ENCODE results near the gene MKLN1.
"Not testable (repeated sequence)": the region's sequence is repeated elsewhere in the genome, so short reads cannot be mapped to it uniquely, and the experiment has no call there.

Gene MKLN1

DNA sequence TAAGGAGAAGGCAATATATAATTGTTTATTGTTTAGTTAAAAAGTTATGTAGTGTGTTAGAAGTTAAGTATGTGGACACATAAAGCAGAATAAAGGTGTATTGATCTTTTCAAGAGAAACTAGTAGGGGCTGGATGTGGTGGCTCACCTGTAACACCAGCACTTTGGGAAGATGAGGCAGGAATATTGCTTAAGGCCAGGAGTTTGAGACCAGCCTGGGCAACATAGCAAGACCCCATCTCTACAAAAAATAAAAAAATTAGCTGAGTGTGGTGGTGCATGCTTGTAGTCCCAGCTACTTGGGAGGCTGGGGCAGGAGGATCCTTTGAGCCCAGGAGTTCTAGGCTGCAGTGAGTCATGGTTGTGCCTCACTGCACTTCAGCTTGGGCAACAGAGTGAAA lies 135.0 kb downstream of the MKLN1 start:
- not testable (repeated sequence) for DNase-seq (ENCODE audit: low read depth in 2 of 2)

GRCh38 chr7:131466735-131467365 lies 139.2 kb downstream of the MKLN1 start:
- no peak for DNase-seq (ENCODE audit: low read depth in 2 of 2)

- DNase-seq (ENCODE audit: low read depth in 2 of 2), result no peak
Measured at GRCh38 chr7:131467788-131468187, 140.1 kb downstream of the MKLN1 start.

- DNase-seq (ENCODE audit: low read depth in 2 of 2), result no peak
Measured at GRCh38 chr7:131471250-131472004, 143.8 kb downstream of the MKLN1 start.

- no peak for DNase-seq (ENCODE audit: low read depth in 2 of 2)
Measured at GRCh38 chr7:131476740-131477139, 149.1 kb downstream of the MKLN1 start.

DNA sequence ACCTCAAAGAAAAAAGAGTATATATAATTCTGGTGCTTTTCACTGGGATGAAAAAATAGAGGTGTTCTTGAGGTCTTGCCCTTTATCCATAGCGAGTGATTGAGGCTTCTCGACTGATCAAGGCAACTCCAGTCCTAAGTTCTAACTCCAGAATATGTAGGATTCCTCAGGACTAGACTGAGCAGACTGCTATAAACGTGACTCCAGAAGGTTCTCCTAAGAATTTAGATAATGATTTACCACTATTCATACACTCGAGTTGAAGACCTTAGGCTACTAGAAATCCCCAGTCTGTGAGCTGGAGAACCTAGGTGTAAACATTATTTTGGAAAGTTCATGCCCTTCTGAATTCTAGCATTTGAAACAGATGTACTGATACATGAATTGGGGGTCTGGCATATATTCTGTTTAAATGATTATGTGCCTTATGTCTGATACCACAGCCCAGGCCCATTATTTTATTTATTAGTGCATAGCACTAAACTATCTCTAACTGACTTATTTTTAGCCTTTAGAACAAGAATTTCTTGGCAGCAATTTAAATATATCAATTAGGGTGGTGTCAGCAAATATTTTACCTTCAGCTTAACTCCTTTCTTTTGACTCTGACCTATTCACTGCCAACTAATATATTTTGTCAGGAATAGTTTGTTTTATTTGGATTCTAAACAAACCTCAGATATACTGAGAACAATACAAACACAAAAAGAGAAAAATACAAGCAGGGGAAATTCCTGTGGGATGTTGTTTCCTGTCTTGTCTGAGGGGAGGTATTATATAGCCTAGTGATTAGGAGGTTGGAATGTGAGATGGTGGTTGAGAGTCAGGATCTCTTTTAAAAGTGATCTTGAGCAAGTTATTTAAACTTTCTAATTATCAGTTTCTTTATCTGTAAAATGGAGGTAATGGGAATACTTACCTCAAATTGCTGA lies 153.0 kb downstream of the MKLN1 start:
- no peak for DNase-seq (ENCODE audit: low read depth in 2 of 2)

DNA sequence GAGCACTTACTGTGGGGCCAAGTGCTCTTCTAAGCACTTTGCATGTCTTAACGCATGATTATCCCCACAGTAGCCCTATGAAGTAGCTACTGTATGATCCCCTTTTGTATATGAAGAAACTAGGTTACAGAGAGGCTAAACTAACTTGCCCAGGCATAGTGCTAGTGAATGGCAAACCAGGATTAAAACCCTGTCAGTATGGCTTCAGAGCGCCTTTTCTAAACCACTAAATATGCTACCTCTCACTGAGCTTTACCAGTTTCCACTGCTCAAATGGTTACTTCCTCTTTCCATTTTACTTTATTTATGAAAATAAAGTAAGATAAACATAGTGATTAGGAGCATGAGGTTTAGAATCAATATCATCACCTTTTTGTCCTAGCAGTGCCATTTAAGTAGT lies 155.1 kb downstream of the MKLN1 start:
- no peak for DNase-seq (ENCODE audit: low read depth in 2 of 2)

DNA sequence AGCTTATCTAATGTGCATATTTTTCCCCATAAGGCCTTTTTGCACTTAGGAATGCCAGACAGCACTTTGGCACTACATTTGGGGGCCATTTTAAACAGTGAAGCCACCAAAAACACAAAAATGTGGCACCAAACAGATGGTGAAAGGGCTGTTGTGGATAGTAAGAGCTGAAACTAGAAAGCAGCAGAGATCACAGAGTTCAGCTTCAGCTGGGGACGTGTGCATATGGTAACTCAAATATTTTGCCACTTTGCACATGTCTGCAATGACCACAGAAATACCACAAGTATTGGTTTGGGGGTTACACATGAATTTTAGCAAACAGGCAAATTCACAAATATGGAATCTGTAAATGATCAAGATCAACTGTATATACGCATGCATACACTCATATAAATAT lies 155.9 kb downstream of the MKLN1 start:
- no peak for DNase-seq (ENCODE audit: low read depth in 2 of 2)

- no peak for DNase-seq (ENCODE audit: low read depth in 2 of 2)
Measured at GRCh38 chr7:131486346-131486745, 158.7 kb downstream of the MKLN1 start.

- DNase-seq (ENCODE audit: low read depth in 2 of 2), result no peak
Measured at GRCh38 chr7:131487217-131487616, 159.5 kb downstream of the MKLN1 start.

- no peak for DNase-seq (ENCODE audit: low read depth in 2 of 2)
Measured at GRCh38 chr7:131488361-131488760, 160.7 kb downstream of the MKLN1 start.

DNA sequence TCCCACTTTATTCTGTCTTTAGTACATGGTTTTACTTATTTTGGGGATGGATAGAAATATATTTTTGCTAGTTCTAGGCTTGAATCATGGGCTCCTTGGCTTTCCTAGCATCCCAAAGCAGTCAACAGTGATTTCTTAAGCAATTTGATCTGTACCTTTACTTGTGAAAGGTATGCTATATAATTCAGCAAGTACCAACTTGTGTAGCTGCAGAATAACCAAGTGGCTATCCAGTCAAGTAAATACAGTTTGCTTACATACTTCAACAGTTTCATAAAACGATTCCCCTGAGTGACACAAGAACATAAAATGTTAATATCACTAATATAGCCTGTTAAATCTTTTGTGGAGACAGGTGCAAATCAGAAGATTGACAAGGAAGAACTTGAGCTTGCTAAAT lies 161.5 kb downstream of the MKLN1 start:
- no peak for DNase-seq (ENCODE audit: low read depth in 2 of 2)

DNA sequence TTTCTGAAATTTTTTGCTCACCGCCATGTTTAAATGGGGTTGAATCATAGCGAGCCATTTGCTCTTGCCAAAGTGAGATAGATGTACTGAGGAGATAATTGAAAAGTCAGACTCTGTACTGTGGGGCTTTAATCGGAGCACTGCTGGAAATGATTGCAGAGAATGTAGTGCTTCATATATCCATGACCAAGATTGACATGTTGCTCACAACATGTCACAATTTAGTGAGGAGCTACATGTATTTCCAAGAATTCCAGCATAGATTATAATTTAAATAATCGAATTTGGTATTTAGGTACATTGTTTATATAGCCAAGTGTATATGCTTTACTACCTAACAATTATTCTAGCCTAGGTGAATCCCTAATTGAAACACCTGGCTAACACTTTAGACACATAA lies 162.2 kb downstream of the MKLN1 start:
- no peak for DNase-seq (ENCODE audit: low read depth in 2 of 2)

- DNase-seq (ENCODE audit: low read depth in 2 of 2), result no peak
Measured at GRCh38 chr7:131493081-131493480, 165.4 kb downstream of the MKLN1 start.

GRCh38 chr7:131493581-131493980 lies 165.9 kb downstream of the MKLN1 start:
- DNase-seq (ENCODE audit: low read depth in 2 of 2), result no peak

- no peak for DNase-seq (ENCODE audit: low read depth in 2 of 2)
Measured at GRCh38 chr7:131494182-131494581, 166.5 kb downstream of the MKLN1 start.

DNA sequence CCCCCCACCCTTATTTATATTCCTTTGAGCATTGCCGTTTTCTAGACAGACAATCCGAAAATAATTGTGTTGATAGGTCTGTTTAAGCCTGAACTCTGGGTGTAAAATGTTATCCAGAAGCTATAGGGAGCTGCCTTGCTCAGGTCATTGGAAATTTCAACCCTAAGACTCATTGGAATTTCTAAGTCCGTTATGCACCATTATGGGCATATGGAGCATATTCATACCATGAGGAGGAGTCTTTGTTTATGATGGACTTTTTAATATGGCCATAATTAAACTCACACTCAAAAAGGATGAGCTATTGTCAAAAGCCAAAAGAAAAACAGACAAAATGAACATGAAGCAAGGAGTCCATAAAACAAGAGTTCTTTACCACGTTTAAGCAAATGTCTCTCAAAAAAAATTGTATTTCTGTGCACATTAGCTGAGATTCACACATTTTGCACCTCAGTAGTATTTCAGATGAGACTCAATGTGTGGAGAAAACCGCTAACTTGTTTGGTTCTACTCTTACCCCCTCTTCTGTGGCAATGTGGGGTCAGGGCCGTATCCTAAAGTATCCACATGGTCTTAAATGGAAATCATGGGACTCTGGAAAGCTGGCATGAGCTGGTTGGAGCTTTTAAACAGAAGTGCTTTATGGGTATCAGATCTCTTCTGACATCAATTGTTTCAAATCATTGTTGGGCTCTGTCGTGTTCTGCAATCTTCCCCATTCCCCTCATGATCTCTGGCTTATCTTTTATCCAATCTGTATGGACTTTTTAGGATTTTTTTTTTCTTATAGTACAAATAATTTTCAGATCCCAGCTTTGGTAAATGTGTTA lies 168.2 kb downstream of the MKLN1 start:
- DNase-seq (ENCODE audit: low read depth in 2 of 2), result no peak

DNA sequence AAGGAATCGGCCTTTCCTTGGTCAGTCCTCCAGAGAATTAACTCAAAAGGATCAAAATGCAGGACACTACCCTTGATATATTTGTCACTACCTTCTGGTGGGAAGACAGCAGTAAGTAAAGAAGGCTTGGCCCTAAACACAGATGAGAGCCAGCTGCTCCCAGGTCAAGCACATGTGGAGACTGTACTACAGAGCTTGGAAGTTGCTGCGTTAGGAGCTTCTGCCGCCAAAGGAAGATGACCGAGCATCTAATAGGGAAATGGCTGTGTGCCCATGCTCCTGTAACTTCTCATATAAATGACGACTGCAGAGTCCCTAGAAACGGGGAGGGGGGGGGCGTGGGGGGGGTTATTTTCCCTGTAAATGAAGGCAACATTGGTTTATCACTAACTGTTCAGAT lies 169.8 kb downstream of the MKLN1 start:
- no peak for DNase-seq (ENCODE audit: low read depth in 2 of 2)

GRCh38 chr7:131498237-131498885 lies 170.7 kb downstream of the MKLN1 start:
- DNase-seq (ENCODE audit: low read depth in 2 of 2), result no peak

DNA sequence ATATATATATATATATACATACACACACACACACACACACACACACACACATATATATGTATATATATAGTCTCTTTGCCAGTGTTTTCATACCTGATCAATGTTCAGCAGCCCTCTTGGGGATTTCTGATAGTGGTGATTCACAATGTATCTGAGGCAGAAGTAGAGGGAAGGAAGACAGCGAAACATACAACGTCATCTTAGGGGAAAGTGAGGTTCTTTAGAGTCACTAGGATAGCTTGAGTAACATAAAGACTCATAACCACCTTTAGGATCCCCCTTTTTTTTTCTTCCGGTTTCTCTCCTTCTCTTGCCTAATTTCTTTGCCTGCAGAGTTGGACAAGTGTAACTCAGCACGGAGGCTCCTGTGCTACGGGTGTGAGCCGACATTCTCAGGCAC lies 172.1 kb downstream of the MKLN1 start:
- DNase-seq (ENCODE audit: low read depth in 2 of 2), result no peak

DNA sequence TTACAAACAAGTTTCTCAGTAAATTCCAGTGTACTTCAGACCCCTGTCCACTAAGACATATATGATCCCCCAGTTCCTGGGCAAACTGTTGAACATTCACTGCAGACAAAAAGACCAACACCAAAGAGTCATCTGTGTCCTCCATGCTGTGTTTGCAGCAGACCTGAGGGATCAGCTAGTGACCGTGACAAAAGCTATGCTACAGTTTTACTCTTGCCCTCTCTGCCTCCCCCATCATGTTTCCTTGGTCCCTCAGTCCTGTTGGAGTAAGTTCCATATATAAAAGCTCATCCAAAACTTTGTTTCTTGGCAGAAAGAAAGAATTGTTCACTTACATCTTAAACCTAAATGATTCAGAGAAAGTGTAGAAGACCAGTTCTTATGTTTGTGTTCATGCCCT lies 172.7 kb downstream of the MKLN1 start:
- DNase-seq (ENCODE audit: low read depth in 2 of 2), result no peak

Measured in stimulated activated CD4-positive, alpha-beta T cell treated with anti-CD3 and anti-CD28 coated beads, Interleukin-15, amount 100 ng/mL, for 48 hours (primary cell).